GM23338 (cell line): ENCODE data around the gene ITGAL.

Source experiments
- POLR2AphosphoS5 ChIP-seq: IDR thresholded peaks from 2 replicates; pipeline ENCODE4 v1.6.1; 2016; ENCODE audit warnings: antibody characterized with exemption, low read depth
- TF ChIP-seq, protein P1 (sequence below), 2 experiments: fragments of 200-600 bp in 1 of 2; sonication (generic) in 1 of 2; conservative IDR thresholded peaks; 2 replicates each; pipeline versions ENCODE4 v1.5.1 to v1.6.1; 2016 to 2017; ENCODE audit warnings: antibody characterized with exemption in 2 of 2, low read depth in 2 of 2, mild to moderate bottlenecking in 2 of 2, moderate library complexity in 1 of 2
- TF ChIP-seq, protein P2 (sequence below): IDR thresholded peaks from one replicate; pipeline ENCODE4 v1.6.1; 2018; ENCODE audit warnings: antibody characterized with exemption; ENCODE audit not compliant: unreplicated experiment

DNA sequence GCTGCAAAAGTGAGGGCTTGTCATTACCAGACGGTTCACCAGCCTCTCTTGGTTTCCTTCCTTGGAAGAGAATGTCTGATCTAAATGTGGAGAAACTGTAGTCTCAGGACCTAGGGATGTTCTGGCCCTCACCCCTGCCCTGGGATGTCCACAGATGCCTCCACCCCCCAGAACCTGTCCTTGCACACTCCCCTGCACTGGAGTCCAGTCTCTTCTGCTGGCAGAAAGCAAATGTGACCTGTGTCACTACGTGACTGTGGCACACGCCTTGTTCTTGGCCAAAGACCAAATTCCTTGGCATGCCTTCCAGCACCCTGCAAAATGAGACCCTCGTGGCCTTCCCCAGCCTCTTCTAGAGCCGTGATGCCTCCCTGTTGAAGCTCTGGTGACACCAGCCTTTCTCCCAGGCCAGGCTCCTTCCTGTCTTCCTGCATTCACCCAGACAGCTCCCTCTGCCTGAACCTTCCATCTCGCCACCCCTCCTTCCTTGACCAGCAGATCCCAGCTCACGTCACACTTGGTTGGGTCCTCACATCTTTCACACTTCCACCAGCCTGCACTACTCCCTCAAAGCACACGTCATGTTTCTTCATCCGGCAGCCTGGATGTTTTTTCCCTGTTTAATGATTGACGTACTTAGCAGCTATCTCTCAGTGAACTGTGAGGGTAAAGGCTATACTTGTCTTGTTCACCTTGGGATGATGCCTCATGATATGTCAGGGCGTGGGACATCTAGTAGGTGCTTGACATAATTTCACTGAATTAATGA lies 49.5 kb downstream of the ITGAL start:
- TF ChIP-seq POLR2AphosphoS5, result no peak
- TF ChIP-seq, protein P1, sequence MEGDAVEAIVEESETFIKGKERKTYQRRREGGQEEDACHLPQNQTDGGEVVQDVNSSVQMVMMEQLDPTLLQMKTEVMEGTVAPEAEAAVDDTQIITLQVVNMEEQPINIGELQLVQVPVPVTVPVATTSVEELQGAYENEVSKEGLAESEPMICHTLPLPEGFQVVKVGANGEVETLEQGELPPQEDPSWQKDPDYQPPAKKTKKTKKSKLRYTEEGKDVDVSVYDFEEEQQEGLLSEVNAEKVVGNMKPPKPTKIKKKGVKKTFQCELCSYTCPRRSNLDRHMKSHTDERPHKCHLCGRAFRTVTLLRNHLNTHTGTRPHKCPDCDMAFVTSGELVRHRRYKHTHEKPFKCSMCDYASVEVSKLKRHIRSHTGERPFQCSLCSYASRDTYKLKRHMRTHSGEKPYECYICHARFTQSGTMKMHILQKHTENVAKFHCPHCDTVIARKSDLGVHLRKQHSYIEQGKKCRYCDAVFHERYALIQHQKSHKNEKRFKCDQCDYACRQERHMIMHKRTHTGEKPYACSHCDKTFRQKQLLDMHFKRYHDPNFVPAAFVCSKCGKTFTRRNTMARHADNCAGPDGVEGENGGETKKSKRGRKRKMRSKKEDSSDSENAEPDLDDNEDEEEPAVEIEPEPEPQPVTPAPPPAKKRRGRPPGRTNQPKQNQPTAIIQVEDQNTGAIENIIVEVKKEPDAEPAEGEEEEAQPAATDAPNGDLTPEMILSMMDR (conservative IDR thresholded peaks at IDR 0.05; ENCODE audit: low read depth in 2 of 2), result no peak
- TF ChIP-seq, protein P2, sequence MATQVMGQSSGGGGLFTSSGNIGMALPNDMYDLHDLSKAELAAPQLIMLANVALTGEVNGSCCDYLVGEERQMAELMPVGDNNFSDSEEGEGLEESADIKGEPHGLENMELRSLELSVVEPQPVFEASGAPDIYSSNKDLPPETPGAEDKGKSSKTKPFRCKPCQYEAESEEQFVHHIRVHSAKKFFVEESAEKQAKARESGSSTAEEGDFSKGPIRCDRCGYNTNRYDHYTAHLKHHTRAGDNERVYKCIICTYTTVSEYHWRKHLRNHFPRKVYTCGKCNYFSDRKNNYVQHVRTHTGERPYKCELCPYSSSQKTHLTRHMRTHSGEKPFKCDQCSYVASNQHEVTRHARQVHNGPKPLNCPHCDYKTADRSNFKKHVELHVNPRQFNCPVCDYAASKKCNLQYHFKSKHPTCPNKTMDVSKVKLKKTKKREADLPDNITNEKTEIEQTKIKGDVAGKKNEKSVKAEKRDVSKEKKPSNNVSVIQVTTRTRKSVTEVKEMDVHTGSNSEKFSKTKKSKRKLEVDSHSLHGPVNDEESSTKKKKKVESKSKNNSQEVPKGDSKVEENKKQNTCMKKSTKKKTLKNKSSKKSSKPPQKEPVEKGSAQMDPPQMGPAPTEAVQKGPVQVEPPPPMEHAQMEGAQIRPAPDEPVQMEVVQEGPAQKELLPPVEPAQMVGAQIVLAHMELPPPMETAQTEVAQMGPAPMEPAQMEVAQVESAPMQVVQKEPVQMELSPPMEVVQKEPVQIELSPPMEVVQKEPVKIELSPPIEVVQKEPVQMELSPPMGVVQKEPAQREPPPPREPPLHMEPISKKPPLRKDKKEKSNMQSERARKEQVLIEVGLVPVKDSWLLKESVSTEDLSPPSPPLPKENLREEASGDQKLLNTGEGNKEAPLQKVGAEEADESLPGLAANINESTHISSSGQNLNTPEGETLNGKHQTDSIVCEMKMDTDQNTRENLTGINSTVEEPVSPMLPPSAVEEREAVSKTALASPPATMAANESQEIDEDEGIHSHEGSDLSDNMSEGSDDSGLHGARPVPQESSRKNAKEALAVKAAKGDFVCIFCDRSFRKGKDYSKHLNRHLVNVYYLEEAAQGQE, result no peak
